Stimulated activated CD8-positive, alpha-beta memory T cell treated with anti-CD3 and anti-CD28 coated beads, Interleukin-15, amount 100 ng/mL, for 48 hours (primary cell): ENCODE measurements around the gene ANO6.
"Not testable (repeated sequence)": the region's sequence is repeated elsewhere in the genome, so short reads cannot be mapped to it uniquely, and the experiment has no call there.

Experiments used
- DNase-seq, 2 donors: peaks; one replicate each; pipeline ENCODE4 v3.0.0-alpha.2; 2020; ENCODE audit warnings: low read depth in 2 of 2

ANO6 gene

DNA sequence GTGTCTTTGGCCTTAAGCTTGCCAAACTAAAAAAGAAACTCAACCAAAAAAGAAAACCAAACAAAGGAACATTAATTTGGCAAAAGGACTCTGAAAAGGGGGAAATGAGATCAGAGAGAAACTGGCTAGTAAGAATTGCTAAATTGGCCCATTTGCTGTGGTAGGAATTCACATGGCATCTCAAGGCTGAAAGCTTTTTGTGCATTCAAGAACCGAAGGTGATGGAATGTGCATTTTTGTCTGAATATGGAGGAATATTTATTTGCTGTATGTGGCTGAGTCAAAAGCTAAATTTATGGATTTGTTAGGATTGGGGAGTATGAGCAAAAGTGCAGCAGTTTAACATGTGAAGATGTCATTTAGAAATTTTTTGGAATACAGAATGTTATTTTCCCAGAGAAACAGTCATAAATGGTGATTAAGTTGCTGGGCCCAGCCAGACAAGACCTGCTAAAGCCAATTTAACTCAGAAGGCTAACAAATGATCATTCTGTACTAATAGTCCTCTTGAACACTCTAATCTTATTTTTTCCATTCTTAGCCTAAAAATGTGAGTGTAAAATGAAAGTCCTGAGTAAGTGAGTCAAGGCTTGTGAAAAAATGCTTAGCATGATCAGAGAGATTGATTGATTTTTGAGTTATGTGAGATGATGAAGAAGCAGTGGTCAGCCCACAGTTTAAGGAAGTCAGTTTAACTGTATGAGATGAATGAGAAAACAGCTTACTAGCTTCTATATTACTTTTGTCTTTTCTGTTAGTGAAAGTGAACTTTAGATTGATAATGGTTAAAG is 94.1 kb downstream of the ANO6 start:
- DNase-seq, result no peak

DNA sequence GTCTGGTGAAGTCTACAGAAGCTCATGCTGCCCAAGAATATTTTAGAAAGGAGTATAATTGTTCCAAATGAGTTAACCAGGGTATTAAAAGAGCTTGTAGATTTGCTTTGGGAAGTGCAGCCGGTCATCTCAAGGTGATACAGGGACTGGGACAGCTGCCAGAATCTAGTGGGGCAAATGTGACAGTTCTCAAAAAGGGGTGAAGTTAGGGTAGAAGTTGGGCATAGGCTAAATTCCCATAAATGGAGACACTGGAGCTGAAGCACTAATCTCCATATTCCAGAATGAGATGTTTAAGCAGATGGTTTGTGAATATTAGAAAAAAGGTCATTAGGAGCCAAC is 94.7 kb downstream of the ANO6 start:
- DNase-seq, result no peak

DNA sequence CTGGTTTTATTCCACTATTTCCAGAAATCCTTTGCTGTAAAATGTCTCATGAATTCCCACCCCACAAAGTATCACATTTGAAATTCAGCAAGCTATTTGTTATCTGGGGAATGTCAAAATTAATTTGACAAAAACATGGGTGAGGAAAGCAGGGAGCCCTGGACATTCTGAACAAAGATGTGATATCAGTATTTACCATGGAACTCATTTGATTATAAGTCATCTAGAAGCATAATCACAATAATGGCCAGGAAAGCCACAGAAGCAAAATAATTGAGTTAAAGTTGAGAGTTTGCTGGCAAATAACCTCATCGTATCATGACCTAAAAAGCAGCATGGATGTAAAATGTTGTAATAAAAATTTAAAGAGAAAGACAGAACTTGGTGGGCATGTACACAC is 96.1 kb downstream of the ANO6 start:
- no peak for DNase-seq

DNA sequence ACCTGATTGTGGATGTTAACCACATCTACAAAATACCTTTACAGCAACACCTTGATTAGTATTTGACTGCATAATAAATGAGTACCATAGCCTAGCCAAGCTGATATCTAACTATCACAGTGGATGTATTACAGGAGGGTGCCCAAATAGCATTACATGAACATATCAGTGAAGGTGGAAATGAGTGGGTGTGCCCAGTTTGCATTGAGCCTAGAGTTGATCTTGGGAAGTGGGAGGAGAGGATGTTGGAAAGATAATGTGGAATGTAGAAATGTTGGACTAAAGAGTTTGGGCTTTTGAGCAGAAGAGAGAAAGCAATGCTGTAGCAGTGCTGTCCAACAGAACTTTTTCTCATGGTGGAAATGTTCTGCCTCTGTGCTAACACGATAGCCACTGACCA is 98.9 kb downstream of the ANO6 start:
- DNase-seq, result no peak

DNA sequence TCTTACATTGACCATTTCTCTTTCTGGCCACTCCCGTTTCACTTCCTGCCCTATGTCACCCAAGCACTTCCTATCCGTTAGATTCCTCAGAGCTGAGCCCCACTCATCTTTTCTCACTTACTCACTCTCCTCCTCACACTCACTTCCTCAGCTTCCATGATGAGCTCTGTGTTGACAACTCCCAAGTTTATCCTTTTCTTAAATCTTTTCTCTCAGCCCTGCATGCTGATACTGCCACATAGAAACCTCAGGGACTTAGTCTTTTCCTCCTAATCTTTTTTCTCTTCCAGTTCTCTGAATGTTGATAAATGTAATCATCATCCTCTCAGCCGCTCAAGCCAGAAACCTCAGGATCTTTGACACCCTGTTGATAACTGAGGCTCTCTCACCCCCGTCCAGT is 99.6 kb downstream of the ANO6 start:
- no peak for DNase-seq

DNA sequence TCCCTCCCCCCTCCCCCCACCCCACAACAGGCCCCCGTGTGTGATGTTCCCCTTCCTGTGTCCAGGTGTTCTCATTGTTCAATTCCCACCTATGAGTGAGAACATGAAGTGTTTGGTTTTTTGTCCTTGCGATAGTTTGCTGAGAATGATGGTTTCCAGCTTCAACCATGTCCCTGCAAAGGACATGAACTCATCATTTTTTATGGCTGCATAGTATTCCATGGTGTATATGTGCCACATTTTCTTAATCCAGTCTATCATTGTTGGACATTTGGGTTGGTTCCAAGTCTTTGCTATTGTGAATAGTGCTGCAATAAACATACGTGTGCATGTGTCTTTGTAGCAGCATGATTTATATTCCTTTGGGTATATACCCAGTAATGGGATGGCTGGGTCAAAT is 101.4 kb downstream of the ANO6 start:
- DNase-seq, result not testable (repeated sequence)

DNA sequence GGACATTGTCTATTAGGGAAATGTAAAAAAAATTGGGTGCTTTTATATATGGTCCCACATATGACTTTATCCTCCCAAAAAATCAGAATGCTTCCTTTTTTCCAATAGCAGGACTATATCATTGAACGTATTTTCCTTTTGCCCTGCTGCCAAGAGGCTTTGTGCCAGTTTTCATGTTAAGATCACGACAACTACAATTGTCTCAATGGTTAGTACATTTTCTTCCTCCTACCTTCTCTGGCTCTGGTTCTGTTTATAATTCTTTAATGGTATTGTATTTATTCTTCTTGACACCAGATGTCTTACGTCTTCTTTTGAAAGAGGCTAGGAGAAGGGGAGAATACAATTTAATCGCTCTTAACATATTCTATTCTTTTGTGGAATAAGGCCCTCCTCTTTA is 106.9 kb downstream of the ANO6 start:
- no peak for DNase-seq

DNA sequence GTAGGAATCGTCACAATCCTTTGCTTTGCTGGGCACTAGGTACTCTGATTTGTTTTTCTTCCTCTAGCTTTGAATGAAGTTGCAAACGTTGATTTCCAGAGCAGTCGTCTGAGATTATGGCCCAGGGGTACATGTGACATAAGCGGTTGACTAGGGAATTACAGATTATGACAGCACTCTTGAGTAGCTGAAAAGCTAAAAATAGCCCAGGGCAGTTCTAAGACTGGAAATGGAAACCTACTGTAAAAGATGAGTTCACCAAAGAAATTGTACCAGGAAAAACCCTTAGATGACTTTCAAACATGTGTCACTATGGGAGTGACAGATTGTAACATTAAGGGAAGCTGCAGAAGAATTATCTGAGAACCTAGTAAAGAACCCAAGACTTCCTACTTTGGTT is 108.5 kb downstream of the ANO6 start:
- no peak for DNase-seq

DNA sequence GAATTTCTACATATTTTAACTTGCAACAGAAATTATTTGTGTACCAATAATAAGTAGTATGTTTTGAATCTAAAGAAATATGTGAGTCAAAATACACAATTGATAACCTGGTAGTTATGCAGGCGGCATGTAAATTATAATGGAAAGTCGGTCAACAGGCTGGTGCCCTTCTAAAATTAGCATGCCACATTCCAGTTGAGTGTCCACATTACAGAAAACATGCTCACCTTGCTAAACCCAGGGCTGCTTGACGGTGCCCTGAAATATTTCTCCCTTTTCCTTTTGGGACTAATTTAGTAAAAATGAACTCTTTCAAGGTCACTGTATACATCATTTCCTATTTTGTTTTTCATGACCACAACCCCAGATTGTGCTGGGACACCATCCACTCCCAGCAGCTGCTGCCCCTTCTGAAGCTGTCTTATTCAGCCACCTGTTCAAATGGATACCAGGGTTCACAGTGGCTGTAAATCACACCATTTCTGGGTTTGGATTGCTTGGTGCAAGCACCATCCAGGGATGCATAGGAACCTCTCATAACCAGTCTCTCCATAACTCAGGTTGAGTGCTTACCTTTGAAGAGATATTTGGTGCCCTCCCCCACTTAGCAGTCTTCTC is 110.6 kb downstream of the ANO6 start:
- DNase-seq, result no peak

DNA sequence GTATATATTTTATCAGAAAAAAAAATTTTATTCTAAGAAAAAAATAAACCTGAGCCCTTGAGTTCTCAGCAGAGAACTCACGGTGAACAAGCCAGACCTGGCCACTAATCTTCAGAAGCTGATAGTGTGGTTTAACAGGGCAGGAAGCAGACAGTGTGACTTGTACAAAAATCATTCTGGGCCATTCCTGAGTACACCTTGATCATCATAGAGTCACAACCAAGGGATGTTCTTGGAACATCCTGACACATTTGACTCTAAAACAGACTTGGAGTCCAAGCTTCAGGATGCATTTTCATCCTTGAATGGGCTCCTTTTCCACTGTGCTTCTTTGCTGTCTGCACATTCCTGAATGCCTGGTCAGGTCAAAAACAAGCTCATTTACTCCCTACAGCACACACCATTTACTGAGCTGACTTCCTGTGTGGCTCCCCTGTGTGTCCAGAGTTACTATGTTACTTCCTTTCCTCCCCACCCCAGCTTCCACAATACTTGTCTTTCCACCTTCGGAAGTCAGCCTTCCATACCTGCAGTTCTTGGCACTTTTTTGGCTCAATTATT is 112.0 kb downstream of the ANO6 start:
- no peak for DNase-seq

DNA sequence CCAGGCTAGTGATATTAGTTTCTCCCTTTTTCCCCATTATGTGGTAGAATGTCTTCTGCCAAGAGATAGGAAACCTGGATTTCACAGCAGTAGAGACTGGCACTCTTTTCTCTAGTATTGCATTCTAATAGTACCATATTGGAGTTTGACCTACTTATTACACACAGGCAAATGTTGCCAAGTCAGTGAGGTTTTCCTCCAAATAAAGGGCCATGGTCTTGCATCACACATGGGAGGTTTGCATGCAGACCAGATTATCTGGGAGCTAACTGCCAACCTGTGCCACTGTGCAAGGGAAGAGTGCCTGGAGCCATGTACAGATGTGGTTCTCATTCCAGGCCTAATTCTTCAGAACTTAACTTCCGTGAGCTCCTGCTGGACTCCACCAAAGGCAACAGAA is 113.3 kb downstream of the ANO6 start:
- no peak for DNase-seq

DNA sequence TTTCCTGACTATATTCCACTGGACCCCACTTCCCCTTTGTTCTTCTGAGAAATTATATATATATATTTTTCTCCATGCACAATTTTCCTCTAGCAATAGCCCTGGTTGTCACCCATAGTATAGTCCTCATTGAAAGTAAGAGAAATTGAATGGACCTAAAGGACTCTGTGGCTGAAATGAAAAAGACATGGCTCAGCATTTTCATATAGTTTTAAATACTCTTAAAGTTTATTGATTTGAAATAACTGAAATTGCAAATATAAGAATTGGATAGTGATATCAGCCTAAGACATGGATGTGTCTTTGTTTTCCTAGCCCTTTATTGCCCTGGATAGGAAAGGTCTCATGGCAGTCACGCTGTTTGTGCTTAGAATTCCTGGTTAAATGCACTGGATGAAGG is 113.8 kb downstream of the ANO6 start:
- DNase-seq, result no peak

DNA sequence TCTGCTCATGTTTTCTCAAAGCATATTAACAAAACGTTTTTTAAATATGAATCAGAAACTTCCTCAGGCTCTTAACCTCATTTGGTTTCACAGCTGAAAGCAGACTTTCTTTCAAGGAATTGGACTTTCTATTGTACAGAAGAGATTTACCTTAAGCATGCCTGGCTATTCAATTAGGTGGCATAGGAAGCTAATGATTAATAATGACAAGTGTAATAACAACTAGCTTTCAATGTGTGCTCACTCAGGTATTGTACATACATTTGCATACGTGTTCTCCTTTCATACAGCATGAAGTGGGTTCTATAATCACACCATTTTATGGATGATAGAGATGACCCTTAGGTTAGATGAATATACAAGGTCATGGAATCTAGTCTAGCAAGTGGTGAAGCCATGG is 115.7 kb downstream of the ANO6 start:
- no peak for DNase-seq

DNA sequence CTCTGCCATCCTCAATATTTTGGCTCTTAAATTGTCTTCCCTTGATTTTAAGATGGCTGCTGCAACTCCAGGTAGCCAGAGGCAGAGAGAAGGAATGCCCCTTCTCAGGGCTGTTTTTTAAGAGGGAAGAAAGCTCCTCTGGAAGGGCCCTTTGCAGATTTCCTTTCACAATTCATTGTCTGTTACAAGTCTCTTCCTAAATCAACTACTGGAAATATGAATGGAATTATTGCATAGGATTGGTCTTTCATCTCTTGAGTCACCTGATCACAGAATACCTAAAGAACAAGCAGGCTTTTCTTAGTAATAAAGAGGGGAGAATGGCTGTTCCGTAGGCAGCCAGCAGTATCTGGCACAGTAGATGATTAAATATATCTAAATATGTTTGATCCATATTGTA is 118.5 kb downstream of the ANO6 start:
- DNase-seq, result no peak

DNA sequence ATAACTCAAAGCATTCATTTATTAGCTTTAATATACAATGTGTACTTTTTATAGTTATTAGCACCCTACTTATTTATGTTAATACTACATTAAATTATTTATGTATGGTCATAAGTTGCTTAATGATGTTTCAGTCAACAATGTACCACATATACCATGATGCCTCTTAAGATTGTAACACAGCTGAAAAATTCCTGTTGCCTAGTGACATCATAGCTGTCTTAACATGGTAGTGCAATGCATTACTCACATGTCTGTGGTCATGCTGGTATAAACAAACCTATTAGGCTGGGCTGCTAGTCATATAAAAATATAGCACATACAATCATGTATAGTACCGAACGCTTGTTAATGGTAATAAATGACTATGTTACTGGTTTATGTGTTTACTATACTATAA is 120.4 kb downstream of the ANO6 start:
- DNase-seq, result no peak

DNA sequence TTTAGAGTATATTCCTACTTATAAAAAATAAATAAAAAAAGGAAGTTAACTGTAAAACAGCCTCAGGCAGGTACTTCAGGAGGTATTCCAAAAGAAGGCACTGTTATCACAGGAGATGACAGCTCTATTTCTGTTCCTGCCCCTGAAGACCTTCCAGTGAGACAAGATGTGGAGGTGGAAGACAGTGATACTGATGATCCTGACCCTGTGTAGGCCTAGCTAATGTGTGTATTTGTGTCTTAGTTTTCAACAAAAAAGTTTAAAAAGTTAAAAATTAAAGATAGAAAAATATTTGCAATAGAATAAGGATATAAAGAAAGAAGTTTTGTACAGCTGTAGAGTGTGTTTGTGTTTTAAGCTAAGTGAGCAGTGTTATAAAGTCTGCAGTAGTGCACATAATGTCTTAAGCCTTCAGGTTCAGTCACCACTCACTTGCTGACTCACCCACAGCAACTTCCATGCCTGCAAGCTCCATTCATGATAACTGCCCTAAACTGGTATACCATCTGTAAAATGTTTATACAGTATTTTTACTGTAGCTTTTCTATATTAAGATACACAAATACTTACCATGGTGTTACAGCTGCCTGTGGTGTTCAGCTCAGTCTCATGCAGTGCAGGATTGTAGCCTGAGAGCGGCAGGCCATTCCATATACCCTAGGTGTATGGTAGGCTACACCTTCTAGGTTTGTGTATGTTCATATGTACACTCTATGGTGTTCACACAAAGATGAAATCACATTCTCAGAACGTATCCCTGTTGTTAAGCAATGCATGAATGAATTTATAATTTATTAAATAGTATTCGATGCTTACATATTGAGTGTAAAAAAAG is 121.1 kb downstream of the ANO6 start:
- DNase-seq, result no peak

DNA sequence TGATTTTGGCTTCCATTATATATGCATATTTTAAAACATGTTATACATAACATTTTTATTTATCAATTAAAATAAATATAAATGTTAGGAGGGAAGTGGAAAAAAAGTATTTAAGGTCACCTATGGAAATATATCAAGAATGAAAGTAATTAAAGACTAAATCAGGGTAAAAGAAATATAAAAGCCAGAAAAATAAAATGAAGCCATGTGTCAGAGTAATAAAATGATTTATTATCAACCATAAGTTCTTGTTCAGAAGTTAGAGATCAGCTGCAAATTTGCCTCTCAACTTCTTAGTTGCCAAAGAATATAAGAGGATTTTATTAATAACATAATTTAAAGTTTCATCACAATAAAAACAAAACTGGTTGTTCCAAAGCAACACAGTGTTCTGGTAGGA is 121.9 kb downstream of the ANO6 start:
- no peak for DNase-seq

DNA sequence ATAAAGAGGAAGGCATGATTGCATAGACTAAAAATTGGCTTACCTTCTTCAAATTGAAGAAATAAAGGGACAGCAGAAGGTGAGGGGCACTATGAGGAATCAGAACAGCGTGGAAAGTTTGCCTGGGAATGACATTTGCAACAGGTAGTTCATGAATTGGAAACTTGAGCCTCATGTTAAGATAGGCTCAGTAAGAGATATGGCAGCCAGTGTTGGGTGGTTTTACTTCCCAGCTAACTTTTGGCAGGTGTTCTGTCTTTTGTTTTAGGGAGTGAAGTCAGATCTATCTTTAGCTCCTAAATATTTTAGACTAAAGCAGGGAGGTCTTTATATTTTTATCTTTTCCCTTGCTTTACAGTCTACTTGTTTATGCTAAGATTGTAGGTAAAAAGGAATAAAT is 122.4 kb downstream of the ANO6 start:
- no peak for DNase-seq

DNA sequence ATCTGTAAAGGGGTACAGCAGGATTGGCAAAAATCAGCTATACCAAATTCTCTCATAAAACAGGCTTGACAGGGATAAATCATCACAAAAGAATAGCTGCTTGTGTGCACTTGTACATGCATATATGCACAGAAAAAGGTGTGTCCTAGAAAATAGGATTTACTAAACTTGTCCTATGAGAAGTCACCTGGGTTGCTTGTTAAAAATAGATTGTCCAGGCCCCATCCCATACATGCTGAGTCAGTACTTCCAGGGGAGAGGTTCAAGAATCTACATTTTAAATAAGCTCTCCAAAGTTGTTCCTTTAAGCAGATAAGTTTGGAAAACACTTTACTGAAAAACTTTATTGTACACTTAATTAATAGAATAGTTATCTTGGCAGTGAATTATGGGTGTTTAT is 123.1 kb downstream of the ANO6 start:
- no peak for DNase-seq

DNA sequence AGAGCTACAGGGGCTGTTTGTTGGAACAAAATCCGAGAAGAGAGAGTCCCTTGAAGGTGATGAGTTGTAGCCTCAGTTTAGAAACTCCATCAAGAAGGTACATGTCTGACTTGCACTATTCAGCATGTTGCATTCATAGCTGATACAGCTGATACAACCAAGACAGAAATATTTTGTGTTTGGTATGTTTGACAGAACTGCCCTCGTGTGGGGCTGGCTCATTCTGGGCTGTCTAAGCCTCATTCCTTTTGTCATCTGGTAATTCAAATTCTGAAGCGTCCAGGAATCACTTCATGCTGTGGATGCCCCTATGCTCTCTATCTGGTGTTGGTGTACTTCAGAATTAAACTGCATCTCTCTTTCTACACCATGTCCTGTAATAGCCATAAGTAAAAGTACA is 126.3 kb downstream of the ANO6 start:
- no peak for DNase-seq

DNA sequence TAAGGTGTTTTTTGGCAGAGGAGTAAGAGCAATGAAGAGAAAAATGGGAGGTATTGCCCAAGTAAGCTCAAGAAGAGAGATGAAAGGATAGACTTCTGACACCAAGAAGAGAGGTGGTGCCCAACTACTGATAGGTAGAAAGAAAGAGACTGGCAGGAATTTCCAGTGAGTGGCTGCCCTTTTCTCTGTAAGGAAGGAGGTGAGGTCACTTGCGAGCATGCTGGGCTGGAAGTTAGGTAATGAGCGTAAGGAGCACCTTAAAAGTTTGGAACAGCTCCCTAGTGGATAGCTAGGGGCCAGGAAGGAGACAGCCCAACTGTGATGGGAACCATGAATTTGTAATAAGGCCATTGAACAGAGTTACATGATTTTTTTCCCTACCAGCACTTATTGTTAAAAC is 127.0 kb downstream of the ANO6 start:
- DNase-seq, result no peak

DNA sequence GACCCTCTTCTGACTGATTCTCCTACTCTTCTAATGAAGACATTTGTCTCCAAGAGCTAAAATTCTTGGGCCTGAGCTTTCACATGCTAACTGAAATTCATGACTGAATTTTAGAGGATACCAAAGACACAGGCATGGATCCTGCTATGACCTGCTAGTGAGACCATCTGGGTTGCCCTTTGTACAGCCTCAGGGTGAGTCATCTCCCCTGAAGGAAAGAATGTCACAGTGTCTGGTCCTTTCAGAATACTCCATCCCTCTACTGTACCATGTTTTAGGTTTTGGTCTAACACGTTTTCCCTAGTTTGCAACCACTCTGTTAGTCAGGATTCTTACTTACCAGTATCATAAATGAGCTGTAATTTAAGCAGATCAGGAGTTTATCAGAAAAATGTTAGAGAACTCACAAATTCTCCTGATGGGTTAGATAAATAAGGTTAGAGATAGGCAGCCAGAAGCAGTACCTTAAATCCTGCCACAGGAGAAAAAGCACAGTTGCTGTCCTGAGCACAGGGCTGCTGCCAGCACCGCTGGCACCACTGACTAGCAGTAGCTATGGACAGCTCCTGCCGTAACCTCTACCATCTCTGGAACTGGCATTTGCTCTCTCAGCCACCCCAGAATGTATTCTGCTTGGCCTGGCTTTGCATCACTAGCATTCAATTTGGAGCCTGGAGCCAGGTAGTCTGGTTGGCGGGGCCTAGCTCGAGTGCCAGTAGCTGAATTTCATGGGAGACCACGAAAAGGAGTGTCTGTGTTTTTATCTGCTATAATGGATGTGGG is 127.6 kb downstream of the ANO6 start:
- no peak for DNase-seq
